Measurements from ENCODE around the gene USO1.
A peak's percentile ranks its signal among the peaks of the same experiment; 100 is the strongest.

Gene USO1

DNA sequence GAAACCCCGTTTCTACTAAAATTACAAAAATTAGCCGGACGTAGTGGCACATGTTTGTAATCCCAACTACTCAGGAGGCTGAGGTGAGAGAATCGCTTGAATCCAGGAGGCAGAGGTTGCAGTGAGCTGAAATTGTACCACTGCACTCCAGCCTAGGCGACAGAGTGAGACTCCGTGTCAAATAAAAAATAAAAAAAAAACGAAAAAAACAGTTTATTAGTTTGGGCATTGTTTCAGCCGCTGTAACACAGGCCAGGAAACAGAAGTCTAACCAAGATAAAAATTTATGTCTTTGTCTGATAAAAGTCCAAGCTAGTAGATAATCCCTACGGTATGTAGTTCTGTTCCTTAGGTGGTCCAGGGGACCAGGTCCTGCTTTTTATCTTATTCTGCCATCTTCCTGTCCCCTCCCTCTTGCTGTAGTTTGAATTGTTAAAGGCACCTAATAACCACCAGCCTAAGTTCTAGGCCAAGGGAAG is 21.4 kb downstream of the USO1 start:
- H3K36me3 ChIP-seq (ENCODE audit: control insufficient read depth in 1 of 2, insufficient read depth in 2 of 2, low read depth in 1 of 2, low read length in 2 of 2): peaks cover 4 to 17% of the 10 kb centered on the region in 2 experiments
- no peaks in the 10 kb centered on the region for H3K27me3 ChIP-seq (ENCODE audit: control insufficient read depth in 1 of 2, insufficient read depth in 1 of 2, low read length in 2 of 2)
- WGBS: 89% methylated on average over 7 of the region's 9 CpGs
- H3K9me3 ChIP-seq (ENCODE audit: control insufficient read depth, low read length): no peaks in the 10 kb centered on the region
- H3K4ac ChIP-seq (ENCODE audit: low read depth in 1 of 2, low read length in 2 of 2): no peak overlapping the region
- no peak overlapping the region for H3K4me2 ChIP-seq (ENCODE audit: low read length, poor library complexity, severe bottlenecking)
- H3K4me1 ChIP-seq (ENCODE audit: control insufficient read depth, insufficient read depth, low read depth, low read length): no peaks in the 10 kb centered on the region
- H3K27ac ChIP-seq (ENCODE audit: low read length, poor library complexity, severe bottlenecking): no peak overlapping the region
- H3K9ac ChIP-seq (ENCODE audit: low read length): no peak overlapping the region
- H2BK15ac ChIP-seq (ENCODE audit: low read depth, poor library complexity, severe bottlenecking): no peak overlapping the region
- H2BK5ac ChIP-seq (ENCODE audit: low read depth, low read length, poor library complexity, severe bottlenecking): no peak overlapping the region
- H2AK5ac ChIP-seq (ENCODE audit: low read length, severe bottlenecking): no peak overlapping the region
- peaks cover 12% of the 10 kb centered on the region for H3K79me1 ChIP-seq (replicated peaks; ENCODE audit: low read length, poor library complexity, severe bottlenecking)
- no peak overlapping the region for H4K8ac ChIP-seq (ENCODE audit: low read length)
- no peak overlapping the region for H4K91ac ChIP-seq (ENCODE audit: low read length)
- no peak overlapping the region for H2BK120ac ChIP-seq (ENCODE audit: low read depth, low read length)
- no peak overlapping the region for H3K23ac ChIP-seq (ENCODE audit: low read length in 2 of 2)
- H3K4me3 ChIP-seq (ENCODE audit: insufficient read depth in 1 of 2, low read depth in 1 of 2, low read length in 2 of 2): no peak overlapping the region
- H3K18ac ChIP-seq (ENCODE audit: low read depth in 1 of 2, low read length in 2 of 2): no peak overlapping the region
- H2BK12ac ChIP-seq (ENCODE audit: low read length in 2 of 2): no peak overlapping the region
- no peak overlapping the region for H3K14ac ChIP-seq (ENCODE audit: low read length in 2 of 2)
- no peak for DNase-seq
- H2AFZ ChIP-seq (ENCODE audit: low read depth, low read length): no peak overlapping the region

DNA sequence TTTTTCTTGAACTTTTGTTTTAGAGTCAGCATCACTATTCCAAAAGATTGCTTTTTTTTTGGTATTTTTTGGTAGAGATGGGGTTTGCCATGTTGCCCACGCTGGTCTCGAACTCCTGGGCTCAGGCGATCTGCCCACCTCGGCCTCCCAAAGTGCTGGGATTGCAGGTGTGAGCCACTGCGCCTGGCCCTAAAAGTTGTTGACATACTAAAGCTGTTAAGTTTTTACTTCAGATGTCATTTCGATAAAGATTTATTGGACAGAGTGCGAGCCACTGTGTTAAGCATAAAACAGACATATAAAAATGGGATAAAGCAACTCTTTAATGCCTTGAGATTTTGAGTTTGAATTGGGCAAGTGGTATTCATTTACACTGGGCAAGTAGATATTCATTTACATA is 28.3 kb downstream of the USO1 start:
- H2BK12ac ChIP-seq (ENCODE audit: low read length in 2 of 2): no peak overlapping the region
- no peak overlapping the region for H3K4me2 ChIP-seq (ENCODE audit: low read length, poor library complexity, severe bottlenecking)
- no peak overlapping the region for H3K23ac ChIP-seq (ENCODE audit: low read length in 2 of 2)
- peaks cover 17 to 53% of the 10 kb centered on the region in 2 experiments for H3K36me3 ChIP-seq (ENCODE audit: control insufficient read depth in 1 of 2, insufficient read depth in 2 of 2, low read depth in 1 of 2, low read length in 2 of 2)
- DNase-seq: no peak
- WGBS: 98% methylated on average over 7 of the region's 7 CpGs
- H2BK15ac ChIP-seq (ENCODE audit: low read depth, poor library complexity, severe bottlenecking): no peak overlapping the region
- no peak overlapping the region for H2AK5ac ChIP-seq (ENCODE audit: low read length, severe bottlenecking)
- H2BK5ac ChIP-seq (ENCODE audit: low read depth, low read length, poor library complexity, severe bottlenecking): no peak overlapping the region
- H2AFZ ChIP-seq (ENCODE audit: low read depth, low read length): no peak overlapping the region
- H3K4ac ChIP-seq (ENCODE audit: low read depth in 1 of 2, low read length in 2 of 2): no peak overlapping the region
- H3K4me3 ChIP-seq (ENCODE audit: insufficient read depth in 1 of 2, low read depth in 1 of 2, low read length in 2 of 2): no peak overlapping the region
- H3K18ac ChIP-seq (ENCODE audit: low read depth in 1 of 2, low read length in 2 of 2): no peak overlapping the region
- H3K27ac ChIP-seq (ENCODE audit: low read length, poor library complexity, severe bottlenecking): no peak overlapping the region
- no peak overlapping the region for H3K9ac ChIP-seq (ENCODE audit: low read length)
- no peaks in the 10 kb centered on the region for H3K27me3 ChIP-seq (ENCODE audit: control insufficient read depth in 1 of 2, insufficient read depth in 1 of 2, low read length in 2 of 2)
- H3K9me3 ChIP-seq (ENCODE audit: control insufficient read depth, low read length): no peaks in the 10 kb centered on the region
- no peak overlapping the region for H4K91ac ChIP-seq (ENCODE audit: low read length)
- no peak overlapping the region for H2BK120ac ChIP-seq (ENCODE audit: low read depth, low read length)
- H3K14ac ChIP-seq (ENCODE audit: low read length in 2 of 2): no peak overlapping the region
- H3K79me1 ChIP-seq (replicated peaks; ENCODE audit: low read length, poor library complexity, severe bottlenecking): peaks cover 15% of the 10 kb centered on the region
- H4K8ac ChIP-seq (ENCODE audit: low read length): no peak overlapping the region
- H3K4me1 ChIP-seq (ENCODE audit: control insufficient read depth, insufficient read depth, low read depth, low read length): no peaks in the 10 kb centered on the region

DNA sequence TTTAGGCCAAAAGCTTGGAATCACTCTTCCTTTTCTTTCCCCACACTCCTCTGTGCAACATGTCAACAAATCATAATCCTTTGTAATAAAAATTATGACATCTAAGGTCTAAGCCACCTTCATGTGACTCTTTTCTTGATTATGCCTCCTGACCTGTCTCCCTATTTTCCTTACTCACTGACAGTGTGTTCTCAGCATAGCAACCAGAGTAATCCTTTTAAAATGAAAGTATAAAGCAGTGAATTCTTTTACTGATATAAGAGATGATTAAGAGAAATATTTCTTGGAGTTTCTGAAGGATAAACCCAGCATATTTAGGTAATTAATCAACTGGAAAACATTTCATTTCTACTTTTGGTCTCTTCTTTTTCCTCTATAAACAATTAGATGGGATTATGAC is 44.7 kb downstream of the USO1 start:
- Histone ChIP-seq H2BK120ac (ENCODE audit: low read depth, low read length) (no peak overlapping the region), H3K4me2 (ENCODE audit: low read length, poor library complexity, severe bottlenecking) (no peak overlapping the region), H4K8ac (ENCODE audit: low read length) (no peak overlapping the region), H2AK5ac (ENCODE audit: low read length, severe bottlenecking) (no peak overlapping the region), H3K4me1 (ENCODE audit: control insufficient read depth, insufficient read depth, low read depth, low read length) (no peaks in the 10 kb centered on the region), H3K79me1 (replicated peaks; ENCODE audit: low read length, poor library complexity, severe bottlenecking) (peaks cover 9% of the 10 kb centered on the region), H2AFZ (ENCODE audit: low read depth, low read length) (no peak overlapping the region), H3K9me3 (ENCODE audit: control insufficient read depth, low read length) (no peaks in the 10 kb centered on the region), H3K27ac (ENCODE audit: low read length, poor library complexity, severe bottlenecking) (no peak overlapping the region), H2BK15ac (ENCODE audit: low read depth, poor library complexity, severe bottlenecking) (no peak overlapping the region), H3K4me3 (ENCODE audit: insufficient read depth in 1 of 2, low read depth in 1 of 2, low read length in 2 of 2) (no peak overlapping the region), H4K91ac (ENCODE audit: low read length) (no peak overlapping the region), H2BK12ac (ENCODE audit: low read length in 2 of 2) (no peak overlapping the region), H3K9ac (ENCODE audit: low read length) (peak overlapping the region; percentile 57), H3K36me3 (ENCODE audit: control insufficient read depth in 1 of 2, insufficient read depth in 2 of 2, low read depth in 1 of 2, low read length in 2 of 2) (peaks cover 6 to 93% of the 10 kb centered on the region in 2 experiments), H2BK5ac (ENCODE audit: low read depth, low read length, poor library complexity, severe bottlenecking) (no peak overlapping the region), H3K4ac (ENCODE audit: low read depth in 1 of 2, low read length in 2 of 2) (no peak overlapping the region), H3K18ac (ENCODE audit: low read depth in 1 of 2, low read length in 2 of 2) (no peak overlapping the region), H3K27me3 (ENCODE audit: control insufficient read depth in 1 of 2, insufficient read depth in 1 of 2, low read length in 2 of 2) (no peaks in the 10 kb centered on the region), H3K14ac (ENCODE audit: low read length in 2 of 2) (no peak overlapping the region), H3K23ac (ENCODE audit: low read length in 2 of 2) (no peak overlapping the region)
- DNase-seq: peak; percentile 36

DNA sequence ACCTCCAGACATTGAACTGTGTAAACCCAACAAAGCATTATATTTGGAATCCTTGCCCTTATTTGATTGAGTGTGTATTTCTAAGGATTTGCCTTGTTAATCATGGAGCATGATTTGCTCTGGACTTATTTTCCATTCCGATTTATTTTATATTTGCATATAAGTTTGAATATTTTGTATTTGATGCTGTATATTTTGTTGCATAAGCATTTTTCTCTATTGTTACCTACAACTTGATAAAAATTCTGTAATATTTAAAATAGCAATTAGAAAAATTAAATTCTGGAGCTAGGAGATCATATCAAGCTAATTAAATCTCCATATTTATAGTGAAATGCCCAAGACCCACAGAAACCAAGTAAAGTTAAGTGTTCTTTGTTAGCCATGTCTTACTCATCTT is 47.2 kb downstream of the USO1 start:
- Histone ChIP-seq H3K79me1 (replicated peaks; ENCODE audit: low read length, poor library complexity, severe bottlenecking) (peaks cover 11% of the 10 kb centered on the region), H3K4ac (ENCODE audit: low read depth in 1 of 2, low read length in 2 of 2) (no peak overlapping the region), H4K91ac (ENCODE audit: low read length) (no peak overlapping the region), H2BK120ac (ENCODE audit: low read depth, low read length) (no peak overlapping the region), H2BK5ac (ENCODE audit: low read depth, low read length, poor library complexity, severe bottlenecking) (no peak overlapping the region), H3K18ac (ENCODE audit: low read depth in 1 of 2, low read length in 2 of 2) (no peak overlapping the region), H3K36me3 (ENCODE audit: control insufficient read depth in 1 of 2, insufficient read depth in 2 of 2, low read depth in 1 of 2, low read length in 2 of 2) (peaks cover 9 to 94% of the 10 kb centered on the region in 2 experiments), H3K14ac (ENCODE audit: low read length in 2 of 2) (no peak overlapping the region), H2AFZ (ENCODE audit: low read depth, low read length) (no peak overlapping the region), H3K4me1 (ENCODE audit: control insufficient read depth, insufficient read depth, low read depth, low read length) (no peaks in the 10 kb centered on the region), H2BK12ac (ENCODE audit: low read length in 2 of 2) (no peak overlapping the region), H3K9me3 (ENCODE audit: control insufficient read depth, low read length) (peaks cover 10% of the 10 kb centered on the region), H4K8ac (ENCODE audit: low read length) (no peak overlapping the region), H3K4me3 (ENCODE audit: insufficient read depth in 1 of 2, low read depth in 1 of 2, low read length in 2 of 2) (no peak overlapping the region), H3K4me2 (ENCODE audit: low read length, poor library complexity, severe bottlenecking) (no peak overlapping the region), H2BK15ac (ENCODE audit: low read depth, poor library complexity, severe bottlenecking) (no peak overlapping the region), H3K9ac (ENCODE audit: low read length) (no peak overlapping the region), H2AK5ac (ENCODE audit: low read length, severe bottlenecking) (no peak overlapping the region), H3K23ac (ENCODE audit: low read length in 2 of 2) (no peak overlapping the region), H3K27ac (ENCODE audit: low read length, poor library complexity, severe bottlenecking) (no peak overlapping the region), H3K27me3 (ENCODE audit: control insufficient read depth in 1 of 2, insufficient read depth in 1 of 2, low read length in 2 of 2) (no peaks in the 10 kb centered on the region)
- no peak for DNase-seq
- WGBS: no CpG with 5 or more reads among the region's 1 CpG
